HepG2 (cell line): ENCODE results near the gene ZDHHC16. TPM values are rescaled to one million over a fixed set of nuclear protein-coding genes. Genes with fewer than 3 reads are reported as not detected.

Experiments used
- CENPT ChIP-seq: sonication (generic); formaldehyde crosslinking; IDR thresholded peaks from 2 replicates; pipeline ENCODE4 v1.8.0; 2022; ENCODE audit warnings: low read depth, mild to moderate bottlenecking, moderate library complexity, missing genetic modification reagents
- ELF1 ChIP-seq: sonication (generic); formaldehyde crosslinking; IDR thresholded peaks from 2 replicates; pipeline ENCODE4 v1.4.0; 2020; ENCODE audit warnings: missing genetic modification reagents
- FOXC1 ChIP-seq: sonication (generic); formaldehyde crosslinking; IDR thresholded peaks from 2 replicates; pipeline ENCODE4 v1.8.0; 2022; ENCODE audit warnings: mild to moderate bottlenecking, missing genetic modification reagents, borderline replicate concordance
- HDAC6 ChIP-seq: fragments of 200-600 bp; sonication (generic); IDR thresholded peaks from 2 replicates; pipeline ENCODE4 v1.7.0; 2017; ENCODE audit warnings: mild to moderate bottlenecking, antibody characterized with exemption, low read length, low read depth
- HNF4A ChIP-seq: sonication (generic); formaldehyde crosslinking; IDR thresholded peaks from 2 replicates; pipeline ENCODE4 v1.4.0; 2020; ENCODE audit warnings: missing genetic modification reagents
- IKZF4 ChIP-seq: sonication (generic); formaldehyde crosslinking; IDR thresholded peaks from 2 replicates; pipeline ENCODE4 v1.5.1; 2020; ENCODE audit warnings: borderline replicate concordance, mild to moderate bottlenecking, low read depth, missing genetic modification reagents; ENCODE audit errors: not compliant biosample characterization
- JARID2 ChIP-seq: sonication (generic); formaldehyde crosslinking; IDR thresholded peaks from 2 replicates; pipeline ENCODE4 v1.8.1; 2023; ENCODE audit warnings: missing genetic modification reagents, inconsistent platforms; ENCODE audit not compliant: insufficient replicate concordance
- MIXL1 ChIP-seq: IDR thresholded peaks from 2 replicates; pipeline ENCODE4 v1.6.1; 2016
- PAF1 ChIP-seq: IDR thresholded peaks from 2 replicates; pipeline ENCODE4 v1.6.1; 2016; ENCODE audit warnings: missing genetic modification reagents, missing compliant biosample characterization
- PCBP1 ChIP-seq: fragments of 200-400 bp; formaldehyde crosslinking; IDR thresholded peaks from 2 replicates; pipeline ENCODE4 v1.6.1; 2017; ENCODE audit warnings: mild to moderate bottlenecking, low read depth, low read length, borderline replicate concordance
- PHF21A ChIP-seq: sonication (generic); formaldehyde crosslinking; IDR thresholded peaks from 2 replicates; pipeline ENCODE4 v1.5.0; 2020; ENCODE audit warnings: mild to moderate bottlenecking, missing genetic modification reagents
- SP140L ChIP-seq: sonication (generic); formaldehyde crosslinking; IDR thresholded peaks from 2 replicates; pipeline ENCODE4 v1.4.0; 2020; ENCODE audit warnings: missing genetic modification reagents, borderline replicate concordance
- TRIM24 ChIP-seq: sonication (generic); formaldehyde crosslinking; IDR thresholded peaks from 2 replicates; pipeline ENCODE4 v1.8.0; 2022; ENCODE audit warnings: mild to moderate bottlenecking, missing genetic modification reagents
- ZBTB7B ChIP-seq: sonication (generic); formaldehyde crosslinking; IDR thresholded peaks from 2 replicates; pipeline ENCODE4 v1.4.0; 2020; ENCODE audit warnings: missing genetic modification reagents
- ZKSCAN5 ChIP-seq: sonication (generic); formaldehyde crosslinking; IDR thresholded peaks from 2 replicates; pipeline ENCODE4 v1.5.1; 2020; ENCODE audit warnings: mild to moderate bottlenecking, missing genetic modification reagents
- polyA plus RNA-seq, 8 experiments: library from polyadenylated mRNA; depleted of rRNA in 3 of 8; stranded (reverse) in 7 of 8; unstranded in 1 of 8; fragments of >200 nt; fragmentation: Illumina TruSeq in 4 of 8; extraction: Trizol in 4 of 8; gene quantifications; 2 replicates each; pipeline versions ENCODE4 v1.2.1 to v1.2.3, GENCODE V29; 2011 to 2016; ENCODE audit warnings: low read depth in 4 of 8, missing spikeins in 1 of 8, mixed read lengths in 1 of 8; ENCODE audit not compliant: insufficient read depth in 1 of 8
- total RNA-seq, 5 experiments: library from RNA; depleted of rRNA; stranded (reverse); fragments of >200 nt; fragmentation: Illumina TruSeq; extraction: Trizol; gene quantifications; 2 replicates each; pipeline ENCODE4 v1.2.3, GENCODE V29; 2016; ENCODE audit warnings: low read depth in 1 of 5
- TF ChIP-seq, protein P1 (sequence below): sonication (generic); formaldehyde crosslinking; IDR thresholded peaks from 2 replicates; pipeline ENCODE4 v1.8.1; 2022; ENCODE audit warnings: mild to moderate bottlenecking, missing genetic modification reagents
- TF ChIP-seq, protein P2 (sequence below): sonication (generic); formaldehyde crosslinking; IDR thresholded peaks from 2 replicates; pipeline ENCODE4 v1.5.0; 2020; ENCODE audit warnings: missing genetic modification reagents
- TF ChIP-seq, protein P3 (sequence below): sonication (generic); formaldehyde crosslinking; IDR thresholded peaks from 2 replicates; pipeline ENCODE4 v1.4.0; 2020; ENCODE audit warnings: missing genetic modification reagents
- TF ChIP-seq, protein P4 (sequence below): sonication (generic); formaldehyde crosslinking; IDR thresholded peaks from 2 replicates; pipeline ENCODE4 v1.5.0; 2020; ENCODE audit warnings: mild to moderate bottlenecking, low read depth, missing genetic modification reagents, borderline replicate concordance
- TF ChIP-seq, protein P5 (sequence below): sonication (generic); formaldehyde crosslinking; IDR thresholded peaks from 2 replicates; pipeline ENCODE4 v1.4.0; 2020; ENCODE audit warnings: missing genetic modification reagents
- TF ChIP-seq, protein P6 (sequence below): sonication (generic); formaldehyde crosslinking; IDR thresholded peaks from 2 replicates; pipeline ENCODE4 v1.8.1; 2023; ENCODE audit warnings: mild to moderate bottlenecking, inconsistent platforms, moderate library complexity, missing genetic modification reagents, borderline replicate concordance
- TF ChIP-seq, protein P7 (sequence below): sonication (generic); formaldehyde crosslinking; IDR thresholded peaks from 2 replicates; pipeline ENCODE4 v1.4.0; 2020; ENCODE audit warnings: mild to moderate bottlenecking, missing genetic modification reagents

The ZDHHC16 gene
- total and polyA plus RNA-seq, 2 of the 13 experiments (the other 11 are each of a cell fraction or from before 2014, with no cell fraction given), result 40.8 to 41.8 TPM

DNA sequence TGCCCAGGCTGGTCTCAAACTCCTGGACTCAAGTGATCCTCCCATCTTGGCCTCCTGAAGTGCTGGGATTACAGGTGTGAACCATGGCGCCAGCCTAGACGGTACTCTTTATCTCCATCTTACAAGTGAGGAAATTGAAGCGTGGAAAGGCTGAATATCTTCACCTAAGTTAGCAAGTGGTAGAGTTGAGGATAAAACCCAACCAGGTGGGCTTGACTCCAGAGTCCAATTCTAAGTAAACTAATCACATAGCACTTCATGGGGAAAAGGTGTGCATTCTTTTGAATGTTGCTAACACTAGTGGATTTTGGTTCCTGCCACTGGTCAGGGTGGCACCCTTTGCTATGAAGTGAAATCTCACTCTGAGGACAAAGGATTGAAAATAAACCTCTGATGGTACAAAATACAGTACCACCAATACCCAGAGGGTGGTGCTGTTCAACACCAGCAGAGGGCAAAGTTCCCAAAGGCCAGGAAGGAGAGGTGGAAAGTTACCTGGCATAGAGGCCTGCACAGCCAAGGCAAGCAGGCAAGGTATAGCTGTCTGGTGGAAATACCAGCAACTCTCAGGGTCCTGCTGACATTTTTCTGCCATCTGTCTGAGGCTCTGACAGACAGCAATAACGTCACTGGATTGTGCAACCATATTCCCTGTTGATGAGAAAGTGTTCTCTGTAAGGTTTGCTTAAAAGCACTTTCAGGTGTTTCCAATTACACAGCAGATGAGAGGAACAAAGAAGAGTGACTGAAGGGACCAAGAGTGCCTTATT, 17.6 kb downstream of the ZDHHC16 start (continued):
- TF ChIP-seq, protein P1, sequence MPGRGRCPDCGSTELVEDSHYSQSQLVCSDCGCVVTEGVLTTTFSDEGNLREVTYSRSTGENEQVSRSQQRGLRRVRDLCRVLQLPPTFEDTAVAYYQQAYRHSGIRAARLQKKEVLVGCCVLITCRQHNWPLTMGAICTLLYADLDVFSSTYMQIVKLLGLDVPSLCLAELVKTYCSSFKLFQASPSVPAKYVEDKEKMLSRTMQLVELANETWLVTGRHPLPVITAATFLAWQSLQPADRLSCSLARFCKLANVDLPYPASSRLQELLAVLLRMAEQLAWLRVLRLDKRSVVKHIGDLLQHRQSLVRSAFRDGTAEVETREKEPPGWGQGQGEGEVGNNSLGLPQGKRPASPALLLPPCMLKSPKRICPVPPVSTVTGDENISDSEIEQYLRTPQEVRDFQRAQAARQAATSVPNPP (CRISPR knock-in tag), result no peak
- TF ChIP-seq SP140L (CRISPR knock-in tag) (no peak), ZKSCAN5 (no peak), CENPT (CRISPR knock-in tag) (no peak), ELF1 (CRISPR knock-in tag) (peak; percentile 48; the same call in 1 of the 2 replicates), PAF1 (no peak), MIXL1 (CRISPR knock-in tag) (0 out of 2 replicates have a peak, but pooled peaks have one; percentile 33), FOXC1 (CRISPR knock-in tag) (no peak), HDAC6 (no peak), TRIM24 (CRISPR knock-in tag) (no peak), ZBTB7B (CRISPR knock-in tag) (no peak), IKZF4 (CRISPR knock-in tag) (no peak), PHF21A (CRISPR knock-in tag) (no peak; the same call in 1 of the 2 replicates), JARID2 (no peak), HNF4A (CRISPR knock-in tag) (peak; percentile 88), PCBP1 (no peak)
- TF ChIP-seq, protein P2, sequence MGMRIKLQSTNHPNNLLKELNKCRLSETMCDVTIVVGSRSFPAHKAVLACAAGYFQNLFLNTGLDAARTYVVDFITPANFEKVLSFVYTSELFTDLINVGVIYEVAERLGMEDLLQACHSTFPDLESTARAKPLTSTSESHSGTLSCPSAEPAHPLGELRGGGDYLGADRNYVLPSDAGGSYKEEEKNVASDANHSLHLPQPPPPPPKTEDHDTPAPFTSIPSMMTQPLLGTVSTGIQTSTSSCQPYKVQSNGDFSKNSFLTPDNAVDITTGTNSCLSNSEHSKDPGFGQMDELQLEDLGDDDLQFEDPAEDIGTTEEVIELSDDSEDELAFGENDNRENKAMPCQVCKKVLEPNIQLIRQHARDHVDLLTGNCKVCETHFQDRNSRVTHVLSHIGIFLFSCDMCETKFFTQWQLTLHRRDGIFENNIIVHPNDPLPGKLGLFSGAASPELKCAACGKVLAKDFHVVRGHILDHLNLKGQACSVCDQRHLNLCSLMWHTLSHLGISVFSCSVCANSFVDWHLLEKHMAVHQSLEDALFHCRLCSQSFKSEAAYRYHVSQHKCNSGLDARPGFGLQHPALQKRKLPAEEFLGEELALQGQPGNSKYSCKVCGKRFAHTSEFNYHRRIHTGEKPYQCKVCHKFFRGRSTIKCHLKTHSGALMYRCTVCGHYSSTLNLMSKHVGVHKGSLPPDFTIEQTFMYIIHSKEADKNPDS (CRISPR knock-in tag), result no peak
- TF ChIP-seq, protein P3, sequence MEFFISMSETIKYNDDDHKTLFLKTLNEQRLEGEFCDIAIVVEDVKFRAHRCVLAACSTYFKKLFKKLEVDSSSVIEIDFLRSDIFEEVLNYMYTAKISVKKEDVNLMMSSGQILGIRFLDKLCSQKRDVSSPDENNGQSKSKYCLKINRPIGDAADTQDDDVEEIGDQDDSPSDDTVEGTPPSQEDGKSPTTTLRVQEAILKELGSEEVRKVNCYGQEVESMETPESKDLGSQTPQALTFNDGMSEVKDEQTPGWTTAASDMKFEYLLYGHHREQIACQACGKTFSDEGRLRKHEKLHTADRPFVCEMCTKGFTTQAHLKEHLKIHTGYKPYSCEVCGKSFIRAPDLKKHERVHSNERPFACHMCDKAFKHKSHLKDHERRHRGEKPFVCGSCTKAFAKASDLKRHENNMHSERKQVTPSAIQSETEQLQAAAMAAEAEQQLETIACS (CRISPR knock-in tag), result no peak
- TF ChIP-seq, protein P4, sequence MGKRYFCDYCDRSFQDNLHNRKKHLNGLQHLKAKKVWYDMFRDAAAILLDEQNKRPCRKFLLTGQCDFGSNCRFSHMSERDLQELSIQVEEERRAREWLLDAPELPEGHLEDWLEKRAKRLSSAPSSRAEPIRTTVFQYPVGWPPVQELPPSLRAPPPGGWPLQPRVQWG (CRISPR knock-in tag), result no peak
- TF ChIP-seq, protein P5, sequence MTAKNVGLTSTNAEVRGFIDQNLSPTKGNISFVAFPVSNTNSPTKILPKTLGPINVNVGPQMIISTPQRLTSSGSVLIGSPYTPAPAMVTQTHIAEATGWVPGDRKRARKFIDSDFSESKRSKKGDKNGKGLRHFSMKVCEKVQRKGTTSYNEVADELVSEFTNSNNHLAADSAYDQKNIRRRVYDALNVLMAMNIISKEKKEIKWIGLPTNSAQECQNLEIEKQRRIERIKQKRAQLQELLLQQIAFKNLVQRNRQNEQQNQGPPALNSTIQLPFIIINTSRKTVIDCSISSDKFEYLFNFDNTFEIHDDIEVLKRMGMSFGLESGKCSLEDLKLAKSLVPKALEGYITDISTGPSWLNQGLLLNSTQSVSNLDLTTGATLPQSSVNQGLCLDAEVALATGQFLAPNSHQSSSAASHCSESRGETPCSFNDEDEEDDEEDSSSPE, result no peak
- TF ChIP-seq, protein P6, sequence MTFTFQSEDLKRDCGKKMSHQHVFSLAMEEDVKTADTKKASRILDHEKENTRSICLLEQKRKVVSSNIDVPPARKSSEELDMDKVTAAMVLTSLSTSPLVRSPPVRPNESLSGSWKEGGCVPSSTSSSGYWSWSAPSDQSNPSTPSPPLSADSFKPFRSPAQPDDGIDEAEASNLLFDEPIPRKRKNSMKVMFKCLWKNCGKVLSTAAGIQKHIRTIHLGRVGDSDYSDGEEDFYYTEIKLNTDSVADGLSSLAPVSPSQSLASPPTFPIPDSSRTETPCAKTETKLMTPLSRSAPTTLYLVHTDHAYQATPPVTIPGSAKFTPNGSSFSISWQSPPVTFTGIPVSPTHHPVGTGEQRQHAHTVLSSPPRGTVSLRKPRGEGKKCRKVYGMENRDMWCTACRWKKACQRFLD (CRISPR knock-in tag), result no peak
- TF ChIP-seq, protein P7, sequence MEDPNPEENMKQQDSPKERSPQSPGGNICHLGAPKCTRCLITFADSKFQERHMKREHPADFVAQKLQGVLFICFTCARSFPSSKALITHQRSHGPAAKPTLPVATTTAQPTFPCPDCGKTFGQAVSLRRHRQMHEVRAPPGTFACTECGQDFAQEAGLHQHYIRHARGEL, result no peak
